ENCODE measurements around the gene OR14C36. TPM values are rescaled to one million over a fixed set of nuclear protein-coding genes. Genes with fewer than 3 reads are reported as not detected.

Gene OR14C36
- polyA plus RNA-seq, 4 donors: not detected

Other genes starting within 250 kb of the OR14C36 start
- not detected for gene OR2M5, start 203.6 kb upstream of the OR14C36 start, polyA plus RNA-seq (ENCODE audit: insufficient read length in 4 of 4)
- gene OR2M2, start 174.0 kb upstream of the OR14C36 start, polyA plus RNA-seq (ENCODE audit: insufficient read length in 4 of 4): not detected
- gene OR2M3, start 151.5 kb upstream of the OR14C36 start, polyA plus RNA-seq (ENCODE audit: insufficient read length in 4 of 4): under 1 TPM in 3 of 4 donors, not detected in 1; 0.02 to 0.08 (median 0.03) TPM
- under 1 TPM in 3 of 4 donors, not detected in 1; 0.04 to 0.12 (median 0.05) TPM for gene OR2M4, start 117.4 kb upstream of the OR14C36 start, polyA plus RNA-seq (ENCODE audit: insufficient read length in 4 of 4)
- gene OR2T33, start 70.8 kb upstream of the OR14C36 start, polyA plus RNA-seq (ENCODE audit: insufficient read length in 4 of 4): not detected
- gene OR2T12, start 45.4 kb upstream of the OR14C36 start, polyA plus RNA-seq (ENCODE audit: insufficient read length in 4 of 4): under 1 TPM in 2 of 4 donors, not detected in 2; 0.04 to 0.13 TPM
- gene OR2M7, start 24.2 kb upstream of the OR14C36 start, polyA plus RNA-seq (ENCODE audit: insufficient read length in 4 of 4): not detected
- gene OR2T4, start 12.9 kb downstream of the OR14C36 start, polyA plus RNA-seq (ENCODE audit: insufficient read length in 4 of 4): not detected
- under 1 TPM in 2 of 4 donors, not detected in 2; 0.08 to 0.21 TPM for gene OR2T6, start 27.0 kb downstream of the OR14C36 start, polyA plus RNA-seq (ENCODE audit: insufficient read length in 4 of 4)
- gene OR2T1, start 54.3 kb downstream of the OR14C36 start, polyA plus RNA-seq (ENCODE audit: insufficient read length in 4 of 4): not detected
- gene OR2T2, start 96.9 kb downstream of the OR14C36 start, polyA plus RNA-seq (ENCODE audit: insufficient read length in 4 of 4): not detected
- gene OR2T3, start 124.6 kb downstream of the OR14C36 start, polyA plus RNA-seq (ENCODE audit: insufficient read length in 4 of 4): not detected
- gene OR2T5, start 139.8 kb downstream of the OR14C36 start, polyA plus RNA-seq (ENCODE audit: insufficient read length in 4 of 4): not detected
- gene OR2G6, start 159.3 kb downstream of the OR14C36 start, polyA plus RNA-seq (ENCODE audit: insufficient read length in 4 of 4): under 1 TPM in 2 of 4 donors, not detected in 2; 0.04 to 0.08 TPM
- gene OR2T29, start 214.0 kb downstream of the OR14C36 start, polyA plus RNA-seq (ENCODE audit: insufficient read length in 4 of 4): under 1 TPM in 1 of 4 donors, not detected in 3; 0.06 TPM
- not detected for gene OR2T34, start 226.0 kb downstream of the OR14C36 start, polyA plus RNA-seq (ENCODE audit: insufficient read length in 4 of 4)
- gene OR2T10, start 248.9 kb downstream of the OR14C36 start, polyA plus RNA-seq (ENCODE audit: insufficient read length in 4 of 4): under 1 TPM; 0.08 to 0.28 (median 0.11) TPM

Data from left renal cortex interstitium (tissue), 4 donors.